ENCODE data around the gene MLLT3.

The MLLT3 gene

GRCh38 chr9:20303996-20304395, 318.3 kb downstream of the MLLT3 start:
- Histone ChIP-seq H3K9ac (ENCODE audit: low read length) (no peak overlapping the region), H3K9me3 (replicated peaks; ENCODE audit: insufficient read depth, low read length) (no peaks in the 10 kb centered on the region), H3K27me3 (replicated peaks; ENCODE audit: insufficient read depth, low read length) (no peaks in the 10 kb centered on the region), H3K4me1 (ENCODE audit: low read length) (no peaks in the 10 kb centered on the region), H3F3A (ENCODE audit: insufficient read depth, low read length) (no peaks in the 10 kb centered on the region), H2AFZ (ENCODE audit: low read length) (no peak overlapping the region), H3K79me2 (ENCODE audit: low read length) (no peaks in the 10 kb centered on the region), H3K4me3 (ENCODE audit: low read length) (no peak overlapping the region), H3K36me3 (replicated peaks; ENCODE audit: insufficient read depth, low read length) (no peaks in the 10 kb centered on the region), H3K9me2 (replicated peaks; ENCODE audit: insufficient read depth, low read length) (no peaks in the 10 kb centered on the region), H4K20me1 (ENCODE audit: insufficient read depth, low read length) (no peaks in the 10 kb centered on the region), H3K4me2 (ENCODE audit: low read depth, low read length) (no peak overlapping the region), H3K27ac (ENCODE audit: low read length) (no peak overlapping the region)
- DNase-seq, result no peak
- TF ChIP-seq EZH2phosphoT487 (IDR thresholded peaks at IDR 0.05; ENCODE audit: low read length) (no peak), CTCF (IDR thresholded peaks at IDR 0.05; ENCODE audit: low read length) (no peak), EZH2 (optimal IDR thresholded peaks at IDR 0.05; ENCODE audit: low read depth, low read length) (no peak)

- H2AFZ ChIP-seq (ENCODE audit: low read length), result no peak overlapping the region
- no peaks in the 10 kb centered on the region for H3K79me2 ChIP-seq (ENCODE audit: low read length)
- no peak for DNase-seq
- no peak overlapping the region for H3K27ac ChIP-seq (ENCODE audit: low read length)
- H3K4me2 ChIP-seq (ENCODE audit: low read depth, low read length), result no peak overlapping the region
- no peaks in the 10 kb centered on the region for H3F3A ChIP-seq (ENCODE audit: insufficient read depth, low read length)
- TF ChIP-seq EZH2phosphoT487 (IDR thresholded peaks at IDR 0.05; ENCODE audit: low read length) (no peak), CTCF (IDR thresholded peaks at IDR 0.05; ENCODE audit: low read length) (no peak), EZH2 (optimal IDR thresholded peaks at IDR 0.05; ENCODE audit: low read depth, low read length) (no peak)
- no peaks in the 10 kb centered on the region for H4K20me1 ChIP-seq (ENCODE audit: insufficient read depth, low read length)
- H3K4me1 ChIP-seq (ENCODE audit: low read length), result no peaks in the 10 kb centered on the region
- H3K4me3 ChIP-seq (ENCODE audit: low read length), result no peak overlapping the region
- no peaks in the 10 kb centered on the region for H3K36me3 ChIP-seq (replicated peaks; ENCODE audit: insufficient read depth, low read length)
- H3K27me3 ChIP-seq (replicated peaks; ENCODE audit: insufficient read depth, low read length), result no peaks in the 10 kb centered on the region
- no peaks in the 10 kb centered on the region for H3K9me2 ChIP-seq (replicated peaks; ENCODE audit: insufficient read depth, low read length)
- H3K9me3 ChIP-seq (replicated peaks; ENCODE audit: insufficient read depth, low read length), result no peaks in the 10 kb centered on the region
- no peak overlapping the region for H3K9ac ChIP-seq (ENCODE audit: low read length)
Observed at GRCh38 chr9:20303066-20303465, 319.2 kb downstream of the MLLT3 start.

- H3K27ac ChIP-seq (ENCODE audit: low read length), result no peak overlapping the region
- no peaks in the 10 kb centered on the region for H3K36me3 ChIP-seq (replicated peaks; ENCODE audit: insufficient read depth, low read length)
- no peak overlapping the region for H2AFZ ChIP-seq (ENCODE audit: low read length)
- H3K9me3 ChIP-seq (replicated peaks; ENCODE audit: insufficient read depth, low read length), result no peaks in the 10 kb centered on the region
- H3K79me2 ChIP-seq (ENCODE audit: low read length), result no peaks in the 10 kb centered on the region
- H4K20me1 ChIP-seq (ENCODE audit: insufficient read depth, low read length), result no peaks in the 10 kb centered on the region
- no peaks in the 10 kb centered on the region for H3K4me1 ChIP-seq (ENCODE audit: low read length)
- H3K9me2 ChIP-seq (replicated peaks; ENCODE audit: insufficient read depth, low read length), result no peaks in the 10 kb centered on the region
- H3K4me2 ChIP-seq (ENCODE audit: low read depth, low read length), result no peak overlapping the region
- no peaks in the 10 kb centered on the region for H3K27me3 ChIP-seq (replicated peaks; ENCODE audit: insufficient read depth, low read length)
- H3F3A ChIP-seq (ENCODE audit: insufficient read depth, low read length), result no peaks in the 10 kb centered on the region
- no peak overlapping the region for H3K4me3 ChIP-seq (ENCODE audit: low read length)
- no peak for DNase-seq
- TF ChIP-seq CTCF (IDR thresholded peaks at IDR 0.05; ENCODE audit: low read length), result no peak
- no peak overlapping the region for H3K9ac ChIP-seq (ENCODE audit: low read length)
Observed at GRCh38 chr9:20302197-20302596, 320.1 kb downstream of the MLLT3 start.

Measured in MM.1S (cell line).